ENCODE results near the gene FZR1.
A peak's percentile ranks its signal among the peaks of the same experiment; 100 is the strongest.

The FZR1 gene

DNA sequence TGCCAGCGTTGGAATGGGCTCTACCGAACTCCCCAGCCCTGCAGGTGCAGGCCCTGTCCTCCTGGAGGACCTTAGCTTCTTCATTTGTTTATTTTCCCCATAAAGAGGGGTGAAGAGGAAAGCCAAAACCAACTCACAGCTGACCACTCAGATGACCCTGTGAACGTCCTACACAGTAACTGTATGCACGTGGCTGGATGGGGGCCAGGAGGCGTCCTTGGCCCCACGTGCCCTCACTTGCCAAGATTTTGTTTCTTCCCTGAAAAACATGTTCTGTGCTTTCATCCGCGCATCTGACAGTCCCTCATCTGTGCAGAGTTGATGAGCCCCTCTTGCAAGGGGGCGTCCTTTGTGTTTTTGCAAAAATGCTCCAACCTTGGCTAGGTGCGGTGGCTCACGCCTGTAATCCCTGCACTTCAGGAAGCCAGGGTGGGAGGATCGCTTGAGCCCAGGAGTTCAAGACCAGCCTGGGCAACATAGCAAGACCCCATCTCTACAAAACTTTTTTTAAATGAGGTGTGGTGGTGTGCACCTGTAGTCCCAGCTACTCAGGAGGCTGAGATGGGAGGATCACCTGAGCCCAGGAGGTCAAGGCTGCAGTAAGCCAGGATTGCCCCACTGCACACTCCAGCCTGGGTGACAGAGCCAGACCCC, 27.6 kb downstream of the FZR1 start:
- no peak for DNase-seq

DNA sequence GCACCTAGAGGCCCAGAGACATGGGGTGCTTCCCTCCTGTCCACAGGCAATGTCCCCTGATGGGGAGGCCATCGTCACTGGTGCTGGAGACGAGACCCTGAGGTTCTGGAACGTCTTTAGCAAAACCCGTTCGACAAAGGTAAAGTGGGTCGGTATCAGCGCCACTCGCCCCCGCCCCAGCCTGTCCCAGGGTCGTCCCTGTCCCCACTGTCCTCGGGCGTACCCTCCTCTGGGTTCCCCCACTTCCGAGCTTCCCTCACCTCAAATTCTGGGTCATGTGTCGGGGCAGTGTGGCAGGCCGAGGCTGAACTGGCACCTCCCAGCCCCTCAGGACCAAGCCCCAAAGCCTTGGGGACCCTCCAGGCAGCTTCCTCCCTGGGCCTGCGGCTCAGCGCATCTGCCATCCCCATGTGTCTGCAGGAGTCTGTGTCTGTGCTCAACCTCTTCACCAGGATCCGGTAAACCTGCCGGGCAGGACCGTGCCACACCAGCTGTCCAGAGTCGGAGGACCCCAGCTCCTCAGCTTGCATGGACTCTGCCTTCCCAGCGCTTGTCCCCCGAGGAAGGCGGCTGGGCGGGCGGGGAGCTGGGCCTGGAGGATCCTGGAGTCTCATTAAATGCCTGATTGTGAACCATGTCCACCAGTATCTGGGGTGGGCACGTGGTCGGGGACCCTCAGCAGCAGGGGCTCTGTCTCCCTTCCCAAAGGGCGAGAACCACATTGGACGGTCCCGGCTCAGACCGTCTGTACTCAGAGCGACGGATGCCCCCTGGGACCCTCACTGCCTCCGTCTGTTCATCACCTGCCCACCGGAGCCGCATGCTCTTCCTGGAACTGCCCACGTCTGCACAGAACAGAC, 28.5 kb downstream of the FZR1 start:
- no peak for DNase-seq

DNA sequence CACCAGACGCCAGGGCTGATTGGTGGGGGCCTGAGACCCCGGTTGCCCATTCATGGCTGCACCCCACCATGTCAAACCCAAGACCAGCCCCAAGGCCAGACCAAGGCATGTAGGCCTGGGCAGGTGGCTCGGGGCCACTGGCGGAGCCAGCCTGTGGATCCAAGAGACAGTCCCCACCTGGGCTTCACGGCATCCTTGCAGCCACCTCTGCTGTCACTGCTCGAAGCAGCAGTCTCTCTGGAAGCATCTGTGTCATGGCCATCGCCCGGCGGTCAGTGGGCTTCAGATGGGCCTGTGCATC, 29.1 kb downstream of the FZR1 start:
- DNase-seq, result no peak

DNA sequence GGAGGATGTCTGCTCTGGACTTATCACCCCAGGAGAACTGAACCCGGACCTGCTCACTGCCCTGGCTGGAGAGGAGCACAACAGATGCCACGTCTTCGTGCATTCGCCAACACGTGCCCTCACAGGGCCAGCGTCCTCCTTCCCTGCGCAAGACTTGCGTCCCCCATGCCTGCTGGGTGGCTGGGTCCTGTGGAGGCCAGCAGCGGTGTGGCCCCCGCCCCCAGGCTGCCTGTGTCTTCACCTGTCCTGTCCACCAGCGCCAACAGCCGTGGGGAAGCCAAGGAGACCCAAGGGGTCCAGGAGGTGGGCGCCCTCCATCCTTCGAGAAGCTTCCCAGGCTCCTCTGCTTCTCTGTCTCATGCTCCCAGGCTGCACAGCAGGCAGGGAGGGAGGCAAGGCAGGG, 29.5 kb downstream of the FZR1 start:
- DNase-seq, result no peak

DNA sequence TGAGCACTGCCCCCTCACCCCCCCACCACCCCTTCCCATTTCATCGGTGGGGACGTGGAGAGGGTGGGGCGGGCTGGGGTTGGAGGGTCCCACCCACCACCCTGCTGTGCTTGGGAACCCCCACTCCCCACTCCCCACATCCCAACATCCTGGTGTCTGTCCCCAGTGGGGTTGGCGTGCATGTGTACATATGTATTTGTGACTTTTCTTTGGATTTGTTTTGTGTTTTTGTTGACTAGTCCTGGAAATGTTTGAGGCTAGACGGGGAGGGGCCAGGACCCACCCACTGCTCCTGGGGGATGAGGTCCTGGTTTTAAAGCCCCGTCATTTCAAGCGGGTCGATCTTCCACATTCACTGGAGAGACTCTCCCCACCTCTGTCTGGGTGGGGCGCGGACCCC, 29.9 kb downstream of the FZR1 start:
- no peak for DNase-seq

DNA sequence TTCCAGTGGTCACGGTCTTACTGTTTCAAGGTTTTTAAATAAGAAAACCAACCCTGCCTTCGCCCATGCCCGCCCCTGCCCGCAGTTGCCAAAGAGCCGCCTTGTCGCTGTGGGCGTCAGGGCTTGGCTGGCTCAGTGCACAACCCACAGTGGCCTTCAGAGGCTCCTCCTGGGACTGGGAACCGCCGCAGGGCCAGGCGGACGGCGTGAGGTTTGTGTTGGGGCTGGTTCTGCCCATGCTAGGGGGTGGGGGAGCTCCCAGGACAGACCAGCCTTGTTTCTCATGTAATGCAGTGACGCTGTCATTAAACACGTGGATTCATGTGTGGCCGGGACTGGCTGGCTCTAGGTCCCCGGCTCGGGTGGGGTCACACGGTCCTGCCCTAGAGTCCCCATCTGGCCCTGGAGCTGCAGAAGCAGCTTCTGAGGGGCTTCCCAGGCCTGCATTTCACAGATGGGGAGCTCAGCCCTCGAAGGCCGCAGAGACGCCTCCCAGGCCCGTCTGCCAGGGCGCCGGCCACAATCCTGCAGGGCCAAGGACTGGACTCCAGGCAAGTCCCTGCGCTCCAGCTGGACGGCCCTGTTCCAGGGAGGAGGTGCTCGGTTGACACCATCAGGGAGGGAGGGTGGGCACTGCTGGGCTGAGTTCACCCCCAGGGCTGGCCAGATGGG, 30.5 kb downstream of the FZR1 start:
- DNase-seq, result no peak

DNA sequence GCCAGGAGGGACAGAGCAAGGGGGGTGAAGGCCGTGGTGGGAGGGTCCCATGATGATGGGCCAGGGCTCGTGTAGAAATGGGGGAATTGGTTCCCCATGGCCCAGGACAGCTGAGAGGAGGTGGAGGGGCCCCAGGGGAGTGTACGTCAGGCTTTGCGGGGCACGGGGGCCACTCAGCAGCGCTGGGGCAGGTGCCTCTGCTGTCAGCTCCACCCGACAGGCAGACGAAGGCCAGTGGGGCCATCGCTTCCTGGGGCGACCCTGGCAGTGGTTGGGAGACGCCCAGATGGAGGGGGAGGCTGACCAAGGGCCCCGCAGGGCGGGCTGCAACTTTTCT, 31.0 kb downstream of the FZR1 start:
- DNase-seq, result no peak

DNA sequence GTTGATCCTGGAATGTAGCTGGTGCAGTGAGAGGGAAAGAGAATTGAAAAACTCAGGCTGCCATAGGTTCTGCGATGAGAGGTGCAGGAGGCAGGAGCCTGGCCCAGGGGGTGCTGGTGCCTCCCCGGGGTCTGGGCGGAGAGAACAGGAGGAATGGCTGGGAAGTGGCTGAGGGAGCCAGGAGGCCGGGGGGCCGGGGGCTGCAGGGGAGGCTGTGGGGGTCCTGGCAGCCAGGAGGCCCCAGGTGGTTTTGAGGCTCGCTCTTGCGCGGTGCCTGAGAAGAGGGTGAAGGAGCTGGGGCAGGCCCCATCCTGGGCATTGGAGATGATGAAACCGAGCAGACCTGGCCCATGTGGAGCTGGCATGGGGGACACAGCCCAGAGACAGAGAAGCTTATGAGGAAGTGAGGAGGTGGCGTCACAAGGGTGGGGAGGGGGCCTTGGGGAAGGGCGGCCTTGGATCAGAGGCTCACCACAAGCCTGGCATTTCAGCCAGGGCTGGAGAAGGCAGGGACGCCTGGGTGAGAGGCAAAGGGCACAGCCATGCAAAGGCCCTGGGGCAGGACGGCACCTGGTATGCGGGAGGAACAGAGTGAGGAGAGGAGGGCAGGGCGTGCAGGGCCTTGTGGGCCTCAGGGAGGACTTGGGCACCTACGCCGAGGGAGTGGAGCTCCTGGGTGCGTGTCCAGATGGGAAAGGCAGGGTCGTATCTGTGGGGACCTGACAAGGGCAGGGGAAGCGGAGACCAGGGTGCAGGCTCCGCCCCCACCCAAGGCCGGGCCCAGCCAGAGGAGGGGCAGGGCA, 31.5 kb downstream of the FZR1 start:
- no peak for DNase-seq

DNA sequence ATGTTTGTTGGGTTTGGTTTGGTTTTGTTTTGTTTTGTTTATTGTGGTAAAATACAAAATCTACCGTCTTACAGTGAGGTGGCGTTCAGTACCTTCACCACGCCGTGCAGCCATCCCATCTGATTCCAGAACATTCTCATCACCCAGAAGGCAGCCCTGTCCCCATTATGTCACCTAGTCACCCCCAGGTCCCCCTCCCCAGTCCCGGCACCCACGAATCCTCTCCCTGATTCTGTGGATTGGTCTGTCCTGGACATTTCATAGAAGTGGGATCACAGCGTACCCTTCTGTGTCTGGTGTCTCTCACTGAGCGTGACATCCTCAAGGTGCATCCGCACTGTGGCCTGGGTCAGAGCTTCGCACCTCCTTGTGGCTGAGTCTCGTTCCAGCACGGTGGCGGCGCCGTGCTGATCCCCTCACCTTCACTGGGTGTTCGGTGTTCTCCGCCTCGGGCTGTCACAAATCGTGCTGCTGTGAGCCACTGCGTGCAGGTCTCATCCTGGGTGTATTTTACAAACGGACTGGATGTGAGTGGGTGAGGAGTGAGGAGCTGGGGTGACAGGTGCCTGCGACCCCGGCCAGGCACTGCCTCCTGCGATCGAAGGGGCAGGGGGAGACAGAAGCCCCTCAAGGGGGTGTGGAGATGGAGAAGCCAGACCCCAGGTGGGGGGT, 32.3 kb downstream of the FZR1 start:
- no peak for DNase-seq

DNA sequence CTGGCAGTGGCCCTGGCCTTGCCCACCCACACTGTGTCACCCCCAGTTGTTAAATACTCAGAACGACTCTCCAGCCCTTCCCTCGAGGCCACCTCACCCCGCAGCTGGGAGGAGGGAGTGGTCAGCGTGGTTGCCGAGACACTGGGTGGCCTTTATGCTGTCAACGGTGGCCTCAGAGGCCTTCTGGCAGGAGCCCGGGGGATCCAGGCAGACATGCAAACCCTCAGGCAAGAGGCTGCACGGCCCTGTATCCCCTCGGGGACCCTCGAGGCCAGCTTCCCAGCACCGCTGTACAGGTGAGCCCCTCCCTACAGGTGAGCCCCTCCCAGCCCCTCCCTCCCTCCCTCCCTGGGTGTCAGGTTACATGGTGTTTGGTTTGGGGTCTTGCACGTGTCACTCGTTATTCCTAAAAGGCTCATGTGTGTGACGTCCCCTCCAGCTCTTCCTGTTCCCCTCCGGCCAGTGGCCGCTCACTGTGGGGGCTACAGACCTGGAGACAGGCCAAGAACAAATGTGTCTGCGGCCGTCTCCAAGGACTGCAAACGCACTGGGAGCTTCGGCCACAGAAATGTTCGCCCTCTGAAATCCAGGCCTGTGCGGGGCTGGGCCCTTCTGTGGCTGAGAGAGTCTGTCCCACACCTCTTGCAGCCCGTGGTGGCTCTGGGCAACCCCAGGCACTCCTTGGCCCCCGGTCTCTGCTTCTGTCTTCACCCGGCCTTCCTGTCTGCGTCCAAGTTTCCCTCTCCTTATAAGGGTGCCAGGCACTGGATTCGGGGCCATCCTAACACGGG, 33.0 kb downstream of the FZR1 start, which contains the start of gene TEKTIP1:
Gene TEKTIP1 (plus strand): TSS at position 210 of the 791 bp plus-strand sequence. CDS start 4 bp downstream, at position 214.
- no peak for DNase-seq

DNA sequence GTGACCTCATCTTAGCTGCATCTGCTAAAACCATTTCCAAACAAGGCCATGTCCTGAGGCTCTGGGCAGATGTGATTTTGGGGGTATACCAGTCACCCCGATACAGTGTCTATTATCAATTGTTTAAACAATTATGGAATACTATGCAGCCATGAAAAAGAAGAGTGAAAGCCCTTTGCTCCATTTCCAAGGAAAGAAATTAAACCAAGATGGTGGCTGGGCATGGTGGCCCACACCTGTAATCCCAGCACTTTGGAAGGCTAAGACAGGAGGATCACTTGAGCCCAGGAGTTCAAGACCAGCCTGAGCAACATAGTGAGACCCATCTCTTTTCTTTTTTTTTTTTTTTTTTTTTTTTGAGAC, 33.6 kb downstream of the FZR1 start:
- DNase-seq, result no peak

DNA sequence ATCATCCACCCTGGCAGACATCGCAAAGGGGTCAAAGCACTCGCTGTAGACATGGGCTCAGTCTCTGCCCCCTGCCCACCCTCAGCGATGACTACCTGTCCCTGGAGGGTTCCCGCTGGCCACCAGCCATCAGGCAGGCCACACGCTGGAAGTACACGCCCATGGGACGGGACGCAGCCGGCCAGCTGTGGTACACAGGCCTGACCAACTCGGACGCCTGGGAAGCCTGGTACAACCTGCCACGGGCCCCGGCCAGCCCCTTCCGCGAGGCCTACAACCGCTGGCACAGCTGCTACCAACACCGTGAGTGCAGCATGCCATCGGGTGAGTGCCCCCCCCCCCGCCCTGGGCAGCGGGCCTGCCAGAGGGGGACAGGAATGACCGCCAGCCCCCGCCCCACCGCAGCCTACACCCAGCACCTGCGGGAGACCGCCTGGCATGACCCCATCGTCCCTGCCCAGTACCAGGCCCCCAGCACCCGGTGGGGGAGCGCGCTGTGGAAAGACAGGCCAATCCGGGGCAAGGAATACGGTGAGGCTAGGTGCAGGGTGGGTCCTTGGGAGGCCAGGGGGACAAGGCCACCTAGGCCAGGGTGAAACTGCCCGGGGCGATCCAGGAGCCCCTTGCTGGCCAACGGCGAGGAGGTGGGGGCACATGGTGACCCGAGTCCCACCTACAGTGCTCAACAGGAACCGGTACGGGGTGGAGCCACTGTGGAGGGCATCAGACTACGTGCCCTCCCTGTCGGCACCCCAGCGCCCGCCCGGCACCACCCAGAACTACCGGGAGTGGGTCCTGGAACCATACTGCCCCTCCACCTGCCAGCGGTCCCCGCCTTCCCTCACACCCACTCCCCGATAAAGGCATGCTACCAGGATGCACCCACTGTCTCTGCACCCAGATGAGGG, 37.3 kb downstream of the FZR1 start:
- DNase-seq, result no peak

DNA sequence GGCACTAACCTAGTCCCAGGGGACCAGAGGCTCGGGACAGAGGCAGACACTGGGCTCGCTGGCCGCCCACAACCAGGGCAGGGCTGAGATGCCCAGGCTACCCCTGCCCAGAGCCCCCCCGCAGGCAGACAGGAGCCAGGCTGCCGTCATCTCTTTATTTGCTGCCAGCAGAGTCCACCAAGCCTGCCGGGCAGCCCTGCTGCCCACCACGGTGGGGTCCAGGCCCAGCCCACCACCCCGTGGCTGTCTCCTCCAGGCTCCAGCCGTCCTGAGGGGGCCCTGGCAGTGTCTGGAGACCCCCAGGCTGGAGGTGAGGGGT, 37.9 kb downstream of the FZR1 start:
- no peak for DNase-seq

DNA sequence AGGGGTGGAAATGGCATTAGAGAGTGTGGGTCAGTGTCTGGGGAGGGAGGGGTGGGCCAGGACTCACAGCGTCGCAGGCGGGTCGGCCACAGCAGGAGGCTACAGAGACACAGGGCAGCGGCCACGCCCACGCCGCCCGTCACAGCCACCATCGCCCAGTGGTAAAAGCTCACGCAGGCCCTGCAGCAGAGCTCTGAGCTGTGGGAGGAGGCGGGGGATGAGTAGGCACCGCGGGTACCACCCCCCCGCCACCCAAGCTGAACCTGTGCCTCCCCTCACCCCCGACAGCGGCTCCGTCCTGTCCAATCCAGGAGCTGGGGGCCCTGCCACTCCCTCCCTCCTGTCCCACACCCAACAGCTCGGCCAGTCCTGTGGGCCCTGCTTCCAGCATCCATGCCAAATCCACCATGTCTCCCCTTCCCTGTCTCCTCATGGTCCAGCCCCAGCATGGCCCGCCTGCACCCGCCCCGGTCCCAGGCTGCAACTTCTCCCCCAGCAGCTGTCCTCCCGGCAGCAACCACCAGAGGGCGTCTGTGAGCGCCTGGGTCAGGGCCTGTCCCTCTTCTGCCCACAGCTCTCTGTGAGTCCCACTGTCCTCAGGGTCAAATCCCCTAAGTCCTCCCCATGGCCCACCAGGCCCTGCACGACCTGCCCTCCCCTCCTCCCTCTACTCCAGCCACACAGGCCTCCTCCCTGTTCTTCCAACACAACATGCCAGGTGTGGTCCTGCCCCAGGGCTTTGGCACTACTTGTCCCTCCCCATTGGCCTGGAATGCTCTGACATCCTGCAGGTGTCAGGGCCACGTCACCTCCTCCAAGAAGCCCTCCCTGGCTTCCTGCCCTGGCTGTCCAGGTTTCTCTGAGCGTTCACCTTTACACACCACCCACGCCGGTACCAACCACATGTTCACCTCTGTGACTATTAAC, 38.9 kb downstream of the FZR1 start:
- DNase-seq, result peak; percentile 11

DNA sequence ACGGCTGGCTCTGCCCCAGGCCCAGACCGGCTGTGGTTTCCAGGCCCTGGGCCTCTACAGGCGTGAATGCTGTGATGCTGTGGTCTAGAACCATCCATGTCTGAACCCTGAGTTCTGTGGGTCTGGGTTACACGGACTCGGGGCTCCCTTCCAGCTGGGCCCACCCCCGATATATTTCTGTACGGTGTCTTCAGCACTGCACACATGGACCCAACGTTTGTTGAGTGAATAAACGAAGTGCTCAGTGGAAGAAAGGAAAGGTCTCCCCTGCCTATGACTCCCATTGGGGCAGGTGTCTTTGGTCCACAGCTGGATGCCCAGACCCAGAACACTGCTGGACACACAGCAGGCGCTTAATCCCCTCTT, 39.5 kb downstream of the FZR1 start:
- DNase-seq, result no peak

DNA sequence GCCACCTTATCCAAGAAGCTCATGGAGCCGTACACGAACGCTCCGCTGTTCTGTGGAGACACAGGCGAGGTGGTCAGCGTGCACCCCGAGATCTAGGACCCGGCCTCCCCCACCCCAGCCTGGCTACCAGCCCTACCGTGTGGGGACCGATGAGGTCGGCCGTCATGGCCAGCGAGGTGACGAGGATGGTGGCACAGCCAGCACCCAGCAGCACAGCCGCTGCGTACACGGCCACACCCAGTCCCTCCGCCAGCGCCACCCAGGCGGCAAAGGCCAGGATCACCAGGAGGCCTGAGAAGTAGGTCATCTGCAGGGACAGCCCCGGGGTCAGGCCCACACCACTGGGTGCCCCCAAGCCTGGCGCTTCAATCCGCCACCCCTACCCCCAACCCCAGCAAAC, 40.0 kb downstream of the FZR1 start:
- DNase-seq, result no peak

DNA sequence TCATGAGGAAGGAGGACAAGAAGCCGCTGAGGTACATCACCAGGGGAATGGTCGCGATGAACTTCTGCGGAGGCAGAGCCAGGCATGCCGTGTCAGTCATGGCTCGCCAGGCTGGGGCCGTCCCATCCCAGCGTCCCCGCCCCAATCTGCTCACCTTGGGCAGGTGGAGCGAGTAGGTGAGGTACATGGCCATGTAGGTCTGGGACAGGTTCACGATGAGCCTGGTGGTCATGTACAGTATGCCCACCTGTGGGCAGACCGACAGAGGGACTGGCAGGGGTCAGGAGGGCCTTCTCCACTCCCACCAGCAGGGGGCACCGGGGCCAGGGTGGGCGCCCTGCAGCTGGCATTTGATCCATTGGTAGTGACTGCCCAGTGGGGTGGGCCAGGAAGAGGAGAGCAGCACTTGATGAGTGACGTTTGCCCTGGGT, 41.2 kb downstream of the FZR1 start:
- DNase-seq, result no peak

DNA sequence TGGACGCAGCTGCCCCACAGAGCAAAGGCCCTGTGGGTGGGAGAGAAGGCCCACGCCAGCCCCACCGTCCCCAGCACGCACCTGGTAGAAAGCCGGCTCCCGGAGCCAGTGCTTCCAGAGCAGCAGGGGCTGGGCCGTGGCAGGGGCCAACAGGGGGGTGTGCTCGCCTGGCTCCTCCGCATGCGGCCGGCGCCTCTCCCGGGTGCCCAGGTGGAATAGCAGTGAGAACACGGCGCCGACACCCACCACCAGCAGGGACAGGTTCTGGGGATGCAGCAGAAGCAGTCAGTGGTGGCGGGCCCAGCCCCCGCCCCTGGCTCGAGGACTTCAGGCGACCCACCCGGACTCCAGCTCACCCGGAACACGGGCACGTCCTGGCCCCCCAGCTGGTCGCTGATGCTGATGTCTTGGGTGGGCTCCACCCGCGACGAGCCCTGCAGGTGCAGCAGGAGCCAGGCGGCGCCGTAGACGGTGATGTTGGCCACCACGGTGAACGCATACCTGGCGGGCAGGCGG, 41.7 kb downstream of the FZR1 start:
- DNase-seq, result no peak

DNA sequence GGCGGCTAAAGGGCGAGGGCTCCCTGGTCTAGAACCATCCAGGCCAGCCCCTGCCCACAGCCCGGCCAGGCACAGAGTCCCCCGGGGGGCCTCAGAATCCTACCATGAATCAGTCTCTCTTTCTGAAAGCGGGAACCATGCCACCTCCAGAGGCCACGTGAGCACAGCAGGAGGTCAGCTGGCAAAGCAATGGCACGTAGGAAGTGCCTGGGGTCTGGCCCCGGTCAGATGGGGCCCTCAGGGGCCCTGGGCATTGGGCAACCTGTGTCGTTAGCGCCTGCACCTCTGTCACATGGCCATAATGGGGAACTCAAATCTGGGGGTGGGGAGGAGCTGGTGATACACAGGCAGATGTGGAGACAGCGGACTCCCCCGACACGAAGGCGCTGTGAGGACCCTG, 42.5 kb downstream of the FZR1 start:
- no peak for DNase-seq

DNA sequence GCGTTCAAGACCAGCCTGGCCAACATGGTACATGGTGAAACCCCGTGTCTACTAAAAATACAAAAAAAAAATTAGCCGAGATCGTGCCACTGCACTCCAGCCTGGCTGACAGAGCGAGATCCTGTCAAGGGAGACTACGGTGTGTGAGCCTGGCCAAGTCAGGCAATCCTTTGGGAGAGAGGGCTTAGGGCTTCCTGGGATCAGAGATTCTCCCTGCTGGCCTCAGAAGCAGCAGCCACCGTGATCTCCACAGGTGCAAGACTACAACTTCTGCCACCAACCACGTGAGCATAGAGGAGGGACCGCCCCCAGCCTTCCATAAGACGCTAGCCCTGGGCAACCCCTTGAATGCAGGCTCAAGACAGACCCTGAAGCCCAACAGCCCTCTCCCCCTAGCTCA, 43.7 kb downstream of the FZR1 start:
- DNase-seq, result no peak

All from NCI-H2029 treated with DMSO at 0.1 percent for 48 hours (cell line).